A673 (cell line): ENCODE measurements around the gene FAM32A. TPM values are rescaled to one million over a fixed set of nuclear protein-coding genes. Genes with fewer than 3 reads are reported as not detected.

Experiments used
- BruUV-seq: library from RNA; stranded (reverse); fragments of 400-500 nt; replicated peaks from 2 replicates; lab custom pipeline; 2021; lab: Mats Ljungman, UMichigan
- CTCF ChIA-PET: fragments of 300-600 bp; sonication (Branson Sonifier 250); formaldehyde crosslinking; loops from one replicate; lab custom pipeline; 2022; ENCODE audit warnings: antibody characterized with exemption; lab: Charles Lee
- POLR2A ChIA-PET: fragments of 300-600 bp; sonication (Branson Sonifier 250); formaldehyde crosslinking; loops from one replicate; lab custom pipeline; 2022; ENCODE audit warnings: antibody characterized with exemption; ENCODE audit not compliant: low non-redundant PET; lab: Charles Lee
- DNase-seq: peaks from one replicate; pipeline ENCODE4 v3.0.0-alpha.2; 2015; ENCODE audit warnings: low spot score
- H3K27ac ChIP-seq: fragments of 200-600 bp; sonication (generic); 2 replicates; pipeline ENCODE4 v1.5.1; 2016; ENCODE audit warnings: mixed run types, low read depth, mild to moderate bottlenecking, mixed read lengths, antibody characterized with exemption, low read length; ENCODE audit not compliant: poor library complexity, severe bottlenecking
- H3K27me3 ChIP-seq: fragments of 200-600 bp; sonication (generic); replicated peaks from 2 replicates; pipeline ENCODE4 v1.6.1; 2017; ENCODE audit warnings: mixed run types, low read depth, mild to moderate bottlenecking, mixed read lengths, antibody characterized with exemption, low read length; ENCODE audit not compliant: insufficient read depth, poor library complexity
- H3K36me3 ChIP-seq: fragments of 200-600 bp; sonication (generic); 2 replicates; pipeline ENCODE4 v1.6.1; 2016; ENCODE audit warnings: mixed run types, mild to moderate bottlenecking, mixed read lengths, antibody characterized with exemption, low read length; ENCODE audit not compliant: insufficient read depth, poor library complexity, severe bottlenecking
- H3K4me1 ChIP-seq: fragments of 200-600 bp; sonication (generic); 2 replicates; pipeline ENCODE4 v1.6.1; 2017; ENCODE audit warnings: mixed run types, mild to moderate bottlenecking, mixed read lengths, antibody characterized with exemption, low read length; ENCODE audit not compliant: insufficient read depth, poor library complexity, severe bottlenecking
- H3K4me3 ChIP-seq: fragments of 200-600 bp; sonication (generic); 2 replicates; pipeline ENCODE4 v1.5.1; 2016; ENCODE audit warnings: low read depth, mixed run types, mild to moderate bottlenecking, mixed read lengths, low read length; ENCODE audit not compliant: poor library complexity, severe bottlenecking
- H3K9me3 ChIP-seq: fragments of 200-600 bp; sonication (generic); 2 replicates; pipeline ENCODE4 v1.6.1; 2016; ENCODE audit warnings: mixed run types, low read depth, mild to moderate bottlenecking, mixed read lengths, antibody characterized with exemption, low read length; ENCODE audit not compliant: poor library complexity, severe bottlenecking
- CTCF ChIP-seq: fragments of 300-800, 200-600 bp; sonication (generic); conservative IDR thresholded peaks from 2 replicates; pipeline ENCODE4 v1.5.1; 2017; ENCODE audit warnings: low read depth, mild to moderate bottlenecking, antibody characterized with exemption, low read length, moderate library complexity, mixed read lengths
- EZH2 ChIP-seq: fragments of 200-600 bp; sonication (generic); IDR thresholded peaks from 2 replicates; pipeline ENCODE4 v1.6.1; 2017; ENCODE audit warnings: borderline replicate concordance, low read depth, mild to moderate bottlenecking, mixed read lengths, antibody characterized with exemption, low read length; ENCODE audit not compliant: poor library complexity, severe bottlenecking
- intact Hi-C: fragments of 100-400 bp; cut with micrococcal nuclease; formaldehyde crosslinking; loops from one replicate; pipeline ENCODE4 v1.10.0; 2022; ENCODE audit not compliant: unreplicated experiment
- total RNA-seq: library from RNA; stranded (reverse); gene quantifications from 2 replicates; pipeline ENCODE4 v1.2.3, GENCODE V29; 2021

Gene FAM32A
- total RNA-seq, 1 experiment from 2014 or later: 93.2 TPM

GRCh38 chr19:16185768-16186123, 536 bp downstream of the FAM32A start:
- Histone ChIP-seq H3K4me1 (peaks cover 4% of the 10 kb centered on the region), H3K27me3 (no peaks in the 10 kb centered on the region), H3K27ac (peak overlapping the region; percentile 87), H3K9me3 (no peaks in the 10 kb centered on the region), H3K36me3 (peaks cover 21% of the 10 kb centered on the region), H3K4me3 (peak overlapping the region; percentile 94)
- intact Hi-C loops: loop anchor here (1.0 kb wide), 1 partner anchor 144 kb away; no protein-coding TSS in a partner anchor
- TSS peak; percentile 55 for BruUV-seq
- no peak for TF ChIP-seq EZH2
- peak; percentile 48 for TF ChIP-seq CTCF
- DNase-seq: peak; percentile 39
- CTCF ChIA-PET: interaction anchor here (0.6 to 1.8 kb wide), 7 partner anchors 12 to 556 kb away, joined by 3 to 18 read pairs (median 3); partner anchors contain the start of gene AP1M1
- POLR2A ChIA-PET: no interaction called here

GRCh38 chr19:16188521-16188920, 3.3 kb downstream of the FAM32A start:
- TF ChIP-seq CTCF (no peak), EZH2 (no peak)
- no TSS peak for BruUV-seq
- no peaks in the 10 kb centered on the region for H3K9me3 ChIP-seq
- H3K27me3 ChIP-seq: no peaks in the 10 kb centered on the region
- CTCF ChIA-PET: no interaction called here
- DNase-seq: no peak
- peaks cover 36% of the 10 kb centered on the region for H3K36me3 ChIP-seq
- intact Hi-C loops: no loop called here
- POLR2A ChIA-PET: no interaction called here
- peaks cover 4% of the 10 kb centered on the region for H3K4me1 ChIP-seq
- no peak overlapping the region for H3K4me3 ChIP-seq
- no peak overlapping the region for H3K27ac ChIP-seq

GRCh38 chr19:16190198-16190597, 5.0 kb downstream of the FAM32A start:
- Histone ChIP-seq H3K27me3 (no peaks in the 10 kb centered on the region), H3K4me1 (peaks cover 4% of the 10 kb centered on the region), H3K36me3 (peaks cover 36% of the 10 kb centered on the region), H3K27ac (no peak overlapping the region), H3K4me3 (no peak overlapping the region), H3K9me3 (no peaks in the 10 kb centered on the region)
- TF ChIP-seq EZH2: no peak
- intact Hi-C loops: no loop called here
- DNase-seq: no peak
- POLR2A ChIA-PET: interaction anchor here (0.6 to 0.7 kb wide), 3 partner anchors 8 to 39 kb away, joined by 8 to 14 read pairs (median 13); no protein-coding TSS in a partner anchor
- no TSS peak for BruUV-seq
- CTCF ChIA-PET: interaction anchor here (0.6 kb wide), 3 partner anchors 9 to 364 kb away, joined by 4 to 5 read pairs (median 5); no protein-coding TSS in a partner anchor

- DNase-seq: no peak
- H3K9me3 ChIP-seq: no peaks in the 10 kb centered on the region
- no TSS peak for BruUV-seq
- POLR2A ChIA-PET: no interaction called here
- no peak for TF ChIP-seq EZH2
- no peak for TF ChIP-seq CTCF
- H3K36me3 ChIP-seq: peaks cover 36% of the 10 kb centered on the region
- CTCF ChIA-PET: no interaction called here
- H3K4me3 ChIP-seq: no peak overlapping the region
- no peaks in the 10 kb centered on the region for H3K27me3 ChIP-seq
- H3K4me1 ChIP-seq: peaks cover 4% of the 10 kb centered on the region
- H3K27ac ChIP-seq: no peak overlapping the region
- intact Hi-C loops: no loop called here
Measured at GRCh38 chr19:16190736-16191135, 5.5 kb downstream of the FAM32A start.
